ENCODE results near the gene NR6A1. TPM values are rescaled to one million over a fixed set of nuclear protein-coding genes. Genes with fewer than 3 reads are reported as not detected.

NR6A1 gene
- total RNA-seq, 1 donor from 2014 or later, result 302 TPM

DNA sequence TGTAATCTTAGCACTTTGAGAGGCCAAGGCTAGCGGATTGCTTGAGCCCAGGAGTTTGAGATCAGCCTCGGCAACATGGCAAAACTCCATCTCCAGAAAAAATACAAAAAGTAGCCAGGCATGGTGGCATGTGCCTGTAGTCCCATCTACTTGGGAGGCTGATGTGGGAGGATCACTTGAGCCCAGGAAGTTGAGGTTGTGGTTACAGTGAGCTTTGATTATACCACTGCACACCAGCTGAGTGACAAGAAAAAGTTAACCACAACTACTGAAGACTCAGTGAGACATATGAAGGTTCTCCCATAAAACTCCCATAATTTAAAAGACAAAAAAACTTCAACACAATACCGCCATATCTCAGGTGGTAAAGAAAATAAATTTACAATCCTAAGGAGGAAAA lies 98.0 kb downstream of the NR6A1 start:
- Histone ChIP-seq H3K36me3 (no peaks in the 10 kb centered on the region), H3K79me2 (ENCODE audit: low read depth) (peaks cover 98% of the 10 kb centered on the region), H3K4me2 (no peak overlapping the region), H4K20me1 (ENCODE audit: low read depth) (peaks cover 82% of the 10 kb centered on the region), H3K9ac (no peak overlapping the region), H3K27ac (no peak overlapping the region), H2AFZ (replicated peaks) (no peak overlapping the region), H3K4me1 (no peaks in the 10 kb centered on the region), H3K9me3 (ENCODE audit: low read depth) (no peaks in the 10 kb centered on the region), H3K4me3 (no peak overlapping the region), H3K27me3 (no peaks in the 10 kb centered on the region), H3F3A (ENCODE audit: low read depth) (no peaks in the 10 kb centered on the region)
- DNase-seq (ENCODE audit: low spot score), result no peak
- Mint-ChIP-seq H3K9me3 (no peaks in the 10 kb centered on the region), H3K4me1 (peaks cover 7% of the 10 kb centered on the region), H3K4me3 (no peak overlapping the region), H3K27ac (no peak overlapping the region), H3K36me3 (peaks cover 22% of the 10 kb centered on the region), H3K27me3 (ENCODE audit: insufficient read depth, low read depth) (peaks cover 2% of the 10 kb centered on the region)
- TF ChIP-seq EZH2 (IDR thresholded peaks at IDR 0.05), result no peak
- no peak for TF ChIP-seq EZH2phosphoT487 (IDR thresholded peaks at IDR 0.05)
- TF ChIP-seq, protein P1, sequence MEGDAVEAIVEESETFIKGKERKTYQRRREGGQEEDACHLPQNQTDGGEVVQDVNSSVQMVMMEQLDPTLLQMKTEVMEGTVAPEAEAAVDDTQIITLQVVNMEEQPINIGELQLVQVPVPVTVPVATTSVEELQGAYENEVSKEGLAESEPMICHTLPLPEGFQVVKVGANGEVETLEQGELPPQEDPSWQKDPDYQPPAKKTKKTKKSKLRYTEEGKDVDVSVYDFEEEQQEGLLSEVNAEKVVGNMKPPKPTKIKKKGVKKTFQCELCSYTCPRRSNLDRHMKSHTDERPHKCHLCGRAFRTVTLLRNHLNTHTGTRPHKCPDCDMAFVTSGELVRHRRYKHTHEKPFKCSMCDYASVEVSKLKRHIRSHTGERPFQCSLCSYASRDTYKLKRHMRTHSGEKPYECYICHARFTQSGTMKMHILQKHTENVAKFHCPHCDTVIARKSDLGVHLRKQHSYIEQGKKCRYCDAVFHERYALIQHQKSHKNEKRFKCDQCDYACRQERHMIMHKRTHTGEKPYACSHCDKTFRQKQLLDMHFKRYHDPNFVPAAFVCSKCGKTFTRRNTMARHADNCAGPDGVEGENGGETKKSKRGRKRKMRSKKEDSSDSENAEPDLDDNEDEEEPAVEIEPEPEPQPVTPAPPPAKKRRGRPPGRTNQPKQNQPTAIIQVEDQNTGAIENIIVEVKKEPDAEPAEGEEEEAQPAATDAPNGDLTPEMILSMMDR (IDR thresholded peaks at IDR 0.05), result no peak

DNA sequence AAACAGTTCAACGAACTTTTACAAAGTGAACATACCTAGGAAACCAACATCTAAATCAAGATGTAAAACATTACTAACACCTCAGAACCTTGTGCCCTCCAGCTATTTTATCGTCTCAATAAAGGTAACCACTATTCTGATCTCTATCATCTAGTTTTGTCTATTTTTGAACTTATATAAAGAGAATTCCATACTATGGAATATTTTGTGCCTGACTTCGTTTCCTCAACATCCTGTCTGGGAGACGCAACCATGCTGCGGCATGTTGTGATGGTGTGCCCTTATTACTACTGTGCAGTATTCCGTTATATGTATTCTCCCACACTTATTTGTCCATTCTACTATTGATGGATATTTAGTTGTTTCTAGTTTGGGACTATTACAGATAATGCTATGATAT lies 99.2 kb downstream of the NR6A1 start:
- Mint-ChIP-seq H3K36me3 (peaks cover 20% of the 10 kb centered on the region), H3K27ac (no peak overlapping the region), H3K27me3 (ENCODE audit: insufficient read depth, low read depth) (peaks cover 2% of the 10 kb centered on the region), H3K9me3 (no peaks in the 10 kb centered on the region), H3K4me3 (no peak overlapping the region), H3K4me1 (peaks cover 4% of the 10 kb centered on the region)
- Histone ChIP-seq H3K4me1 (no peaks in the 10 kb centered on the region), H3K9me3 (ENCODE audit: low read depth) (no peaks in the 10 kb centered on the region), H4K20me1 (ENCODE audit: low read depth) (peaks cover 72% of the 10 kb centered on the region), H3K4me2 (no peak overlapping the region), H3K36me3 (no peaks in the 10 kb centered on the region), H3K27me3 (no peaks in the 10 kb centered on the region), H3K9ac (no peak overlapping the region), H2AFZ (replicated peaks) (no peak overlapping the region), H3K27ac (no peak overlapping the region), H3F3A (ENCODE audit: low read depth) (no peaks in the 10 kb centered on the region), H3K79me2 (ENCODE audit: low read depth) (peaks cover 98% of the 10 kb centered on the region), H3K4me3 (no peak overlapping the region)
- TF ChIP-seq, protein P1 (IDR thresholded peaks at IDR 0.05), result no peak
- TF ChIP-seq EZH2phosphoT487 (IDR thresholded peaks at IDR 0.05), result no peak
- no peak for DNase-seq (ENCODE audit: low spot score)

DNA sequence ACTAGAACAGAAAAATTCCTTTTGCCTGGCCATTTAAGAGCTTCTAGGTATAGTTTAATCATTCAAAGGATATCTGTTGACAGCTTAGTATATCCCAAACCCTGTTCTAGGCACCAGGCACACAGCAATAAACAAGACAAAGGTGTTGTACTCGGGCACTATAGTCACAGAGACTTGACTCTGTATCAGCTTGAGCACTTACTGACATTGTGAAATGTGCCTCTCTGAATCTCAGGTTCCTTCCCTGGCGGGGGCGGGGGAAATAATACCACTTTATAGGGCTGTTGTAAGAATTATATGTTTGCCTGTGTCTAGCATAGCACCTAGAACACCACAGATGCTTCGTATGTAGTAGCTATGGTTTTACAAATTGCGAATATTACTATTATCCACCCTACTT lies 104.5 kb downstream of the NR6A1 start:
- TF ChIP-seq EZH2phosphoT487 (IDR thresholded peaks at IDR 0.05) (no peak), EZH2 (IDR thresholded peaks at IDR 0.05) (no peak)
- TF ChIP-seq, protein P1 (IDR thresholded peaks at IDR 0.05), result no peak
- H3K9ac ChIP-seq, result no peak overlapping the region
- Mint-ChIP-seq H3K9me3 (no peaks in the 10 kb centered on the region), H3K27ac (no peak overlapping the region), H3K36me3 (peaks cover 25% of the 10 kb centered on the region), H3K4me1 (peaks cover 19% of the 10 kb centered on the region), H3K27me3 (ENCODE audit: insufficient read depth, low read depth) (no peaks in the 10 kb centered on the region), H3K4me3 (no peak overlapping the region)
- no peak overlapping the region for H2AFZ ChIP-seq (replicated peaks)
- H3F3A ChIP-seq (ENCODE audit: low read depth), result no peaks in the 10 kb centered on the region
- H3K27me3 ChIP-seq, result no peaks in the 10 kb centered on the region
- no peak overlapping the region for H3K4me2 ChIP-seq
- peaks cover 99% of the 10 kb centered on the region for H3K79me2 ChIP-seq (ENCODE audit: low read depth)
- no peak for DNase-seq (ENCODE audit: low spot score)
- no peak overlapping the region for H3K4me3 ChIP-seq
- H3K36me3 ChIP-seq, result no peaks in the 10 kb centered on the region
- H4K20me1 ChIP-seq (ENCODE audit: low read depth), result peaks cover 69% of the 10 kb centered on the region
- no peak overlapping the region for H3K27ac ChIP-seq
- peaks cover 4% of the 10 kb centered on the region for H3K4me1 ChIP-seq
- H3K9me3 ChIP-seq (ENCODE audit: low read depth), result no peaks in the 10 kb centered on the region

All from neural progenitor cell (in vitro differentiated cells).